Colon (tissue), 2 donors: ENCODE measurements around the gene SMAD6.

Source experiments
- FAIRE-seq: peaks from 2 replicates; lab custom pipeline; 2012; peaks lifted over from hg19 to GRCh38; lab: Jason Lieb, UNC
- donor health status: control.
- donor health status: control.

SMAD6 gene

DNA sequence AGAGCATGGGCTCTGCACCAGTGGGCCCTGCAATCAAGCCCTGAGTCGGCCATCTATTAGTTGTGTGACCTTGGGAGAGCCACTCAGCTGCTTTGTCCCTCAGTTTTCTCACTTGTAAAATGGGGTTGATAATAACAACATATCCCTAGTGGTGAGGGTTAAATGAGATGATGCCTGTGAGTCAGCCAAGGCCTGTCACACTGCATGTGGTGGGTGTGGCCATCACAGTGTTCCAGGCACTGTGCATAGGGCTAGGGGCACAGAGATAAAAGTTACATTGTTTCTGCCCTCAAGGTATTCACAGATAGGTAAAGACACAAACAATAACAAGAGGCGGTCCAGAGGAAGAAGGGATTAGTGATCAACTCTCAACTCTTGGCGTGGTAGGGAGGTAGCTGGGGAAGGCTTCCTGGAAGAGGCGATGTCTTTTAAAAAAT, 19.5 kb downstream of the SMAD6 start:
- FAIRE-seq: no peak

DNA sequence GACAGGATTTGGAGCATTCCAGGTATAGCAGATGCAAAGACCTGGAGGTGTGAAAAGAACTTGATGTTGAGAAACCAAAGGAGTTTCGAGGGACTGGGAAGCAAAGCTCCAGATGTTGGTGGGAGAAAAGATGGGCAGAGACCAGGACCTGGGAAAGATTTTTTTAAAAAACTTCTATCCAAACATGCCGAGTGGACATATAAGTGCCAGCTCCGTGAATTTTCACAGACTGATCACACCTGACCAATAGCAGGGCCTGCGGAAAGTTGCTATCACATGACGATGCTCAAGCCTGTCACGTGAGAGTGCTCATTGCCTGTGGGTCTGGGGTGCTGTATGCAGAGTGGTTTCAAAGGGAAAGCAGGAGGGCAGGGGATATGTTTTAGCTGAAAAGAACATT, 19.9 kb downstream of the SMAD6 start:
- FAIRE-seq: no peak

DNA sequence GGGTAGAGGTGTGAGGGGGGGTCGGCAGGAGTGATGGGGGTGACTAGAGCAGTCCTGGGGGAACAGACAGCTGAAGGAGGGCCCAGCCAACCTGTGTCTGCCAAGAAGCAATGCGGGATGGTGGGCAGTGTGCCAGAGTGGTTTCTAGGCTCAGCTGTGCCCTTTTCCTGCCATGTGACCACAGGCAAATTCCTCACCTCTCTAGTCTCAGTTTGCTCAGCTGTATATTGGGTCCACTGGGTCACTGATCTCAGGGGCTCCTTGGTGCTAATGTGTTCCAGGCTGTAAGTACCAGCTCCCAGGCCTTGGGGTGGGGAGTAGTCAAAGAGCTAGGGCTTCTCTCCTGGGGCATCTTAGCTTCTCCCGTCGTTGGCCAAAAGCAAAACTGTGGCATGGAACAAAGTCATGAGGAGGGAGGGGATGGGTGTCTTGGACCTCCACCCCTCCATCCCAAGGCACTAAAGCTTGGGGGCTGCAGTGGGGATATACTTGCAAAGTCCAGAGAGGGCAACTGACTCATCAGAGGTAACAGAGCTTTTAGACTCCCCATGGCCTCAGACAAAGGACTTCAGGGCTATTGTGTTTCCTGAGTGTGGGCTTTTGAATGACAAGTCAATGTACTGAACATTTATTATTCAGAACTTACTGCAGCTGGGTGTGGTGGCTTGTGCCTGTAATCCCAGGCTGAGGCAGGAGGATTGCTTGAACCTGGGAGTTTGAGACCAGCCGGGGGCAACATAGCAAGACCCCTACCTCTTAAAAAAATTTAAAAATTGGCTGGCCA, 20.9 kb downstream of the SMAD6 start:
- FAIRE-seq: no peak

DNA sequence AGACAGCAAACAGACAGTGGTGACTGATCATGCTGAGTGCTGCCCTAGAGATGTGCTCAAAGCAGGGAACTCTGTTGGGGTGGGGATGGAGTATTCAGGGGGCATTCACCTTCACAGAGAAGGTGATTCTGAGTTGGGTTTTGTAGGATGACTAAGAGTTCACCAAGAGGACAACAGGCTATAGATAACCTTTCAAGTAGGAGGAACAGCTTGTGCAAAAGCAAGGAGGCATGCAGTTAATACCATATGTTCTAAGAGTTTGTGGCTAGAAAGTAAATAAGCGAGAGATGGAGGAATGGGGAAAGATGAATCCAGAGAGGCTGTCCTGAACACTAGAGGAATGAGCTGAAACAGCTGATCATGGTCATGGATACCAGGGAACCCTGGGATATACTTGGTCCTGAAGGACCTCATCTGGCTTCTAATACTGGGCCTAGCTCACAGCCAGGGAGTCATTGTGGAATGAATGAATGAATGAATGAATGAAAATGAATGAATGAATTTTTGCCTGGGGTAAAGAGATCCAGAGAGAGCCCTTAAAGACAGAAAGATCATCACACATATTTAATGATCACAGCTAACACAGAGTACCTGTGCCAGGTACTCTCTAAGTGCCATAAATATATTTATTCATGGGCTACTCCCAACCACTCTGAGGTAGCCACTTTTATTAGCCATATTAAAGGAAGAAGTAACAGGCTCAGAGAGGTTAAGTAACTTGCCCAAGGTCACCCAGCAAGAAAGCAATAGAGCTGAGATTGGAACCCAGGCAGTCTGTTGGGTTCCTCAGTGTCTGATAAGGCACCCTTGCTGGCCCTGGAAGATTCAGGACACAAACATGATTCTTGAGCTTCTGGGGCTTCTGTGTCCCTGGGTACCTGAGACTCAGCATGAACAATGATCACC, 22.0 kb downstream of the SMAD6 start:
- no peak for FAIRE-seq

DNA sequence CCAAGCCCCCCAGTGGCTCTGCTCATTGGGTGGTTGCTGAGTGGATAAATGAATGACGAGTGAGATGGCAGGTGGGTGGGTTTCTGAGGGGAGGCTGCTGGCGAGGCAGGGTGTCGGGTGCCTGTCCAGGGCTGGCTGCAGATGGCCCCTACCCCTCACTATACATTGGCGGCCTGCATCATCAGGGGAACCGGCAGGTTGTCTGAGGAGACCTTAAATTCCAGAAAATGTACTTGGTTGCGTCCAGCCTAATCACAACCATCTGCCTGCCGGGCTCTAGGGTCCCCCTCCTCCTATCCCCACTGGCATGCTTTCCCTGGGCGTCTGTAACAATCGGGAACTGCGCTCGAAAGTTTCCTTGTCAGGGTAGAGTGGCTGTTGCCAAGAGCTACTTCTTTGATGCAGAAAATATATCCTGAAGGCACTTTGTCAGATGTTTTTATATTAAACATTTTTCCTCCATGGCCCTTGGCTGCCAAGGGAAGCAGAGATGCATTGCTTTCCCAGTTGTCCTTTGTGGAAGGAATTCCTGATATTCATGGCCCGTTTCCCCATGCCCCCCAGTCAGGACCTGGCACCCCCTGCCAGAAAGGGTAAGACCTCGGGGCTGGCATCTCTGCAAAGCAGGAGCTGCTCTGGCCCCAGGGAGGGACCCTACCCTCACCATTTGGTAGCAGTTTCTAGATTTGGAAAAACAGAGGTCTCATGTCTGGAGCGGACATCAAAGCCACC, 22.9 kb downstream of the SMAD6 start:
- no peak for FAIRE-seq

DNA sequence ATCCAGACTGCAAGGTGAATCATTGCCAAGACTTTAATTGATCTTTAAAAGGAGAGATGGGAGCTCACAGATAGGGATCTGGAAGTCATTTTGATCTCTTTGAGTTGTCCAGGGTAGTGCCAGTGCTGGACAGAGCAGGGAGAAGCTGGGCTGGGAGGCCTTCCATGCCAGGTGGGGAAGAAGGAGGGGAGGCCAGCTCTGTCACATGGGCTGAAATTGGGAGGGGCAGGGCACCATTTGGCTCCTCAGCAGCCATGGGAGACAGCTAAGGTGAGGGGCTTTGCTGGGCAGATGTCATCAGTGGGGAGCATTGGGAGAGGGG, 23.4 kb downstream of the SMAD6 start:
- no peak for FAIRE-seq

DNA sequence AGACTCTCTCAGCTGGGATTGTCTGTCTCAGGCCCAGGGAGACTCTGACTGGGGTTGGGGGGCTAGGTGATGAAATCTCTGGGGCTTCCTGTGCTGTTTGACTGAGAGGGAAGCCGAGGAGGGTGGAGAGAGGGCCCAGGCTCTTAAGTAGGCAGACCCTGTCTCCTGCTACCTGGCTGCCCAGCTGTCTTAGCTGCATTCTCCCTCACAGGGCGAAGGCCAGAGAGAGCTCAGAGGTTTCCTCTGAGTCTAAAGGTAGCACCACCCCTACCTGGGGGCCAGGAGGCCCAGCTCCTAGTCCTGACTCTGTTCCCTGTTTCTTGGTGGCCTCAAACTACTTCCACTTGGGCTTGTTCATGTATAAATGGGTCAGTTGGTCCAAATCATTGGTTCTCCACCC, 24.4 kb downstream of the SMAD6 start:
- FAIRE-seq: no peak

DNA sequence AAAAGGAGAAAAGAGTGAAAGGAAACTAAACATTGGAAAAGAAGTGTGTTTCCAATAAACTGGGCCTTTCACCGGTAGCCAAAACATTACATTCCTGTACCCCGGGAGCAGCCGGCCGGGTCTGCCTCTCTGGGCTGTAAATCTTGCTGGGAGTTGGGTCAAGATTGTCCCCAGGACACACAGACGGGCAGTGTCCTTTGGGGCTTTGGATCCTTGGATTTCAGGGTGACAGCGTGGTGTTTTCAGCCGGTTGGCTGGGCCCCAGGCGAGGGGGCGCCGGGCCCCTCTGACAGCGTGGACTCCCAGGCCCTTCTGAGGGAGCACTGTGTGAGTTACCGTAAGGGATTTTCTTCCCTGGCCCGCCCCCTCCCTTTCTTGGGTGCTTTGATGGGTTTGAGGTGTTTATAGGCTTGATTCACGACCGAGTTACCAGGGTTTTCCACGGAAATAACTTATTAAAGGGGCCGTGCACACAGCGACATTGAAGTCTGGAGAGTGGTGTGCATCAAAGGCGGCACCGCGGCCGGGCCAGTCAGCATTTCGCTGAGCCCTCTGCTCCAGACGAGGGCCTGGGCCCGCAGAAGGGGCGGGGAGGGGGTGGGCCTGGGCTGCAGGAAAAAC, 27.4 kb downstream of the SMAD6 start:
- FAIRE-seq: no peak

DNA sequence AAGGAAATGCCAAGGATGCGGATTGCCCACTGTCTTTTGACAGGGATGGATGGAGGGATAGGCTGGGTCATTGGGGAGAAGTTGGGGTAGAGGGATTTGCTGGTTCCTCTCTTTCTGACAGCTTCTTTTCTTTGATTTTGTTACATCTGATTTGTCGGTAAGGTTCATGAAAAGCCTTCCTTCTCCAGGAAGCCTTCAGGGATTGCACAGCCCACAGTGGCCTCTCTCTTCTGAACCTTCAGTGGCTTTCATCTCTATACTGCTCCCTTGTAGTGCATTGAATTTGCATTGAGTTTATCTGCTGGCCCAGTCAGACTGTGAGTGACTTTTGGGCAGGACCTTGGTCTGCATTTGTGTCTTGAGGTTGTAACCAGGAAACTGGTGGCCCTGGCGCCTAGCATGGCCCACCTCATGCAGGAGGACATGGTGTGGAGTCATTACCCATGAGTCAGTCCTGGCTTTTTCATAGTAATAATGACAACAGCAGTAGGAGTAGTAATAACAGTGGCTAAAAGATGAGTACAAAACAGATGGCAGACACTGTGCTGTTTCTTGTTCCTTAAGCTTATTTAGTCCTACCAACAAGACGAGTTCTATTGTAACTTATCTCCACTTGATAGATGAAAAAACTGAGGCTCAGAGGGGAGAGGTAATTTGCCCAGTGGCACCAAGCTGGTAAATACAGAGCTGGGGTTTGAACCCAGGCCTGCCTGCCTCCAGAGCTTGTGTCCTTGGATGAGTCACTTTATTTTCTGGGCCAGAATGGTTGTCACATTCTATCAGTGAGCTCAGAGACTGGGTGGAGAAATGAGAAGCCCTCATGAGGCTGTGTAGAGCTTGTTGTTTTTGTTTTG, 28.4 kb downstream of the SMAD6 start:
- FAIRE-seq: no peak

DNA sequence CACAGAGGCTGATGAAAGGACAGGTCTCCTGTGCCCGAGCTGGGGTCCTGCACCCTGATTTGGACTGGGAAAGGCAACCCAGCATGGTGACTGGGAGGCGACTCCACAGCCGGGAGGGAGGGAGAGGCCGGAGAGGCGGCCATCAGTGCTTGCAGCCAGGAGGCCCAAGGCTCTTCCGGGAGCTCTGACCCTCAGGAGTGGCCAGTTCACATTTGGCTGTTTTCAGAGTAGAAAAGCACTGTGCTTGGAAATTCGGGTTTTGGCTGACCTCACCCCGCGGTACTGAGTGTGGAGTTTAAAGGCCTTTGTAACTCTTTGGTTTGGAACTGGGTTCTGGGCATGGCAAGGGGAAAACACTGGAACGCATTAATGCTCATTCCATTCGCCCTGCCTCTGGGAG, 31.9 kb downstream of the SMAD6 start:
- no peak for FAIRE-seq

DNA sequence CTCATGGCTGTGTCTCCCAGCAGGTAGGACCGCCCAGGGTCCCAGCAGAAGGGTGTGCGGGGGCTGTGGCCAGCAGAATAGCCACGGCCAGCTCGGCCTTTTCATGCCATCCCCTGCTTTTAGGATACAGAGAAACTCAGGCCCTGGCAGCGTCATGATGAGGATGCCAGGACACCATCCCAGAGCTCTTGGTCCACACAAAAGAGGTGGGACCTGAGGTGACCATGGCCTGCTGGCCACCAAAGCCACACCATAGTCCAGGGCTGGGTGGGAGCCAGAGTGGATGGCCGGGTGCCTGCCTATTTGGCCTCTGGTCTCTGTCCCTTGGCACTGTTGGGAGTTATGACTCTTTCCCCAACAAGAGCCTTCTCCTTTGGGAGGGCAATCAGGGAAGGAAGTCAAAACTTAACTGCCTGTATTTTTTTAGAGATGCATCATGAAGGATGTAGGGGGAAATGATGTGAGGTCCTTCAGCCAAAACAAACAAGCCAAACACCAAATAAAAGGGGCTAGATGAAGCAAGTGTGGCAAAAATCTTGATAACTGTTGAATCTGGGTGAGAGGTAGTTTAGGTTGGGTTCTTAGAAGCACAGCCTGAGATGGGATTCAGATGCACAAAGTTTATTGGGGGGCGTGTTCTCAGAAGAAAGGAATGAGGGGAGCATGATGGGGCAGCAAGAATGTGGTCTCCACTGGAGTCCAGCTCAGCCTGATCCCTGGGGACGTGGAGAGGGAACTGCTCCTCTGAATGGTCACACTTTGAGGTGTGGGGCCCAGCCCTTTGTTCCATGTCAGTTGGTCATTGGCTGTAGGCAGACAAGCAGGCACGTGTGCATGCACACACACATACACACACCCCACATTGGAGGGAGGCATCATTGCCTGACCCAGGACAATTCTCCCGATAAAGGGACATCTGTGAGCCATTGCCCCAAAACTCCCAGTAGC, 33.2 kb downstream of the SMAD6 start:
- FAIRE-seq: no peak

DNA sequence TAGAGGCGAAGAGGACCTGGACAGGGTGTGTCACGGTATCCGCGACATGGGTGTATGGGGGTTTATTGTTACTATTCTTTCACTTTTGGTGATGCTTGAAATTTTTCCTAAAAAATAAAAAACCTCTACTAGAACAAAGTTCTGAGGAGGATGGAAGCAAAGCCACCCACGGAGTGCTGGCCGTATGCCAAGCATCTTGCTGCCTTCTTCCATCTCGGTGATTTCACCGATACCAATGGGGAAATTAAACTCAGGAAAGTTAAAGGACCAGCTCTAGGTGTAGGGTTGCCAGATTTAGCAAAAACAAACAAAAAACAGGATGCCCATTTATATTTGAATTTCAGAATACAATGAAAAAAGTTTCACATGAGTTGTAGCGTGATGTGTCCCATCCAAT, 33.9 kb downstream of the SMAD6 start:
- no peak for FAIRE-seq

DNA sequence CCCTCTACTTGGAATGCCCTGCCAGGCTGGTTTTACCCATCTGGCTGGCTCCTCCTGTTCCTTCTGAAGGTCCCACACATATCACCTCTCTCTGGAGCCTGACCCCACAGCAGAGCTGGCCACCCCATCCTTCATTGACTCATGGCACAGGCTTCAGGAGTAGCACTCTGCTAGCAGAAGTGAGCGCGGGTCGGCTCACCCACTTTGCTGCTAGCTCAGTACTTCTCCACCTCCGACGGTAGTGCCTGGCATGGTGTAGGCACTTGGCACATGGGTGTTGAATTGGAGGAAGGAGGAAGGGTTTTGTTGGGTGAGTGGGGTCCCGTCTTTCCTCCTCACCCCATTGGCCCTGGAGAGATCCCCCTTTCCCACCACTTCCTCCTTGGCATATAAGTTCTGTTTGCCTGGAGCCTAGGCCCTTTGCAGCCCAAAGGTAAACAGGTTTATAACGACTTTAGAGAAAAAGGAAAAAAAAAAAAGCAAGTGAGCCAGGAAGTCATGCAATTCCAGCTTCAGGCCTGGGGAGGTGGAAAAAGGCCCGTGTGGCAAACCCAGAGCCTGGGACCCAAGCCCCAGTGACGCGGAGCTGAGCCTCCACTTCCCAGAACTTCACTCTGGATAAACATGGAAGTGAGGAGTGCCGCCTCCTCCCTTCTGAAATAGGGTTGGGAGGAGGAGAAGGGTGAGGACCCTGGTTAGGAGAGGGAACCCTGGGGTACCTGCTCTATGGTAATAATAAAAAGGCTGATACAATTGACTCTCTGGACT, 35.4 kb downstream of the SMAD6 start:
- no peak for FAIRE-seq

DNA sequence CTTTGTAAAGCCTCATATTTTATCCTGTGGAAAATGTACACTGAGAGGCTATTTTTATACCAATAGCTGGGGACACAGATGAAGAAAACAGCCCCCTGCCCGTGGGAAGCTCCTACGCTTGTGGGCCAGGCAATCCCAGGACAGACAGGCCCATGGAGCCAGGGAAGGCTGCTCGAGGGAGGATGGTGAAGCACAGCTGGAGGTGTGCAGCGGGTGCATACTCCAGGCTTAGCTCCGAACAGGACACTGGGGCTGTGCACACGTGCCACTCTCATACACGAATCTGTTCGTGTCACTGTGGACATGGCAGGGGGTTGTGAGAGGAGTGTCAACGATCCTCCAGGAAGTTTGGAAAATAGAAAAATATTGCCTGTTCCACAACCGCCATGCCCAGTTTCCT, 36.1 kb downstream of the SMAD6 start:
- no peak for FAIRE-seq

DNA sequence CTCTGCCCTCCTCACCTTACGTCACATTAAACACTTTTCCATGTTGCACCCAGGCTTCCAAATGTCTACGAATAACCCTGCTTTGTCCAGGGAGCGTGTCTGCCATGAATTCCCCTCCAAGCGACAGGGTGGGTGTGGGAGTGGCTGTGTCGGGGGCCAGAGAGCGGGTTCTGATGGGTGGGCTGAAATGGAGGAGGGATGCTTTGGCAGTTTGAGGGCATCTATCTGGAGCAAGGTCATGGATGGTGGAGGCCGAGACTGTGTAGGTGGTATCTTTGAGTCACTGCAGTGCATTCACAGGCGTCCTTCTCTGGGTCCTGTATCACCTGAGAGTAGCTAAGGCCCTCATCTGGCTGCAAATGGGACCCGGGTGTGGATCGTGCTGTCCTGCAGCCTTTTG, 36.6 kb downstream of the SMAD6 start:
- FAIRE-seq: no peak

DNA sequence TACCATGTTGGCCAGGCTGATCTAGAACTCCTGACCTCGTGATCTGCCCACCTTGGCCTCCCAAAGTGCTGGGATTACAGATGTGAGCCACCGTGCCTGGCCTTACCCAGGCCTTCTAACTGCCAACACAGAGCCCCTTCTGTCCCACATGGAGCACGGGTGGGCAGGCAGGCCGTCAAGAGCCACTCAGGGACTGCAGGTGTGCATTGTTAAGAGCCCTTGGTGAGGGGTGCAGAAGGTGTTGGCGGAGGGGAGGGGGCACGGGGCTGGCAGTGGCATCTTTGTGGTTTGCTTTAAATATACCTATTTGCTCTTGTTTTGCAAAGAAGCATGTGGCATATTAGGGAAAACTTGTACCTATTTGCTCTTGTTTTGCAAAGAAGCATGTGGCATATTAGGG, 37.3 kb downstream of the SMAD6 start:
- no peak for FAIRE-seq

DNA sequence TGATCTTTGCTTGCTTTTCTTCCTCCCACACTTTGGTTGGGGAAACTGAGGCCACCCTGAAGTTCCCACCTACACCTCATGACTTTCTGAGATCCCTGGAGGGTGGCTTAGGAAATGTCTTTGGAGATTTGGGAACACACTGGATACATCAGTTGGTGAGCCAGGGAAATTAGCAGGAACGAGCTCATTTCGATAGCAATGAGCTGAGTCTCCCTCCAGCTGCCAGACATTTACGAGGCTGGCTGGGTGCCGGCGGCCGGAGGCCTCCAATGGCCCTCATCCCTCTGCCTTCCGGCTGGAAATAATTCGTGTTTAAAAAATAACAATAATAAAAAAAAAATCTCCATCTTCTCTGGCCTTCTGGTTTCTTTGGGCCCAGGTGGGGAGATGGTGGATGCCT, 38.8 kb downstream of the SMAD6 start:
- FAIRE-seq: no peak

DNA sequence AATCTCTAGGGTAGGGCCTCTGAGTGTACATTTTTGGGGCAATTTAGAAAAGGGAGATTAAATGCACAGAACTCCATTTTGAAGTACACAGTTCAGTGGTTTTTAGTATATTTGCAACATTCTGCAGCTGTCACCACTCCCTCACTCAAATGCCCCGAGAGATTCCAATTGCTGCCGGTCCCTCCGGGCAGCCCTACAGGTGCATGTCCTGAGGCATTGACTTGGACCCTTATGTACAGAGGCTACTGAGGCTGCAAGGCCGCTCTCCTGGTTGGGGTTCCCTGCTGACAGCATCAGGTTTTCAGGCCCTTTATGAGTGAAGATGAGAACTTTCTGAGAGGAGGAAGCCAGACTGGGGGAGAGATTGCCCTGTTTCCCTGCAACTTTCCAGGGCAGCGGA, 39.6 kb downstream of the SMAD6 start:
- no peak for FAIRE-seq

DNA sequence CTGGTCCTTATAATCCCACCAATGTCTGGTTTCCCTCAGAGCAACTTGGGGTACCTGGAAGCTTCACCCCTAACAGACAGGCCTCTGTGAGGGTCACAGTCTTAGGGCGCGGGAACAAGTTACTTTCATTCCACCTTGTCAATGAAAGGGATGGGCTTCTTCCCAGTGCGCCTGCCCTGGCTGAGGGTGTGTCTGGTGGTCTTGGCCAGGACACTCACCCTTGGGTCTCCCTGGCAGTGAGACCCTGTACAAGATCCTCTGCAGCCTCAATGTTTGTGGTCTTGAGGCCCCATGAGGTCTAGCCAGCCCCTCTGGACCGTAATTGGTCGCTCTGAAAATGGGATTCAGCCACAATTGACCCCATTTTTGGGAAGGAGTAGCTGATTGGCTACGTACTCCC, 40.2 kb downstream of the SMAD6 start:
- no peak for FAIRE-seq

DNA sequence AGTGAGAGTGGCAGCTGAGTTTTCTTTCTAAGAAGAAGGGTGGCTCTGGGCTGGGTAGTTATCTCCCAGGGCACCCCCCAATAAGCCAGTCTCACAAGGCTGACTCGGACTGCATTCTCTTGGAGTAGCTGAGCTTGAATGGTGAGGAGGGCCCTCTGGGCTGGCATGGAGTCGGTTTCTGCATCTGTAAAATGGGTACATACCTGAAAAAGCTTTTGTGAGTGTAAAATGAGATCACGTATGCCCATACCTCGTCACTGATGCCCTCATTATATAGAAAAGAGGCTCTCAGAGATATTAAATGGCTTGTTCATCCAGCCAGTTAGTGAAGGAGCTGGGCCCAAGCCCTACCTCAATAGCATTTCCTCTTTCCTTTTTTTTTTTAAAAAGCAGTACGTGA, 41.2 kb downstream of the SMAD6 start:
- FAIRE-seq: no peak
